CD8-positive, alpha-beta memory T cell (primary cell): Measurements from ENCODE around the gene SLC22A7. TPM values are rescaled to one million over a fixed set of nuclear protein-coding genes. Genes with fewer than 3 reads are reported as not detected.
A peak's percentile ranks its signal among the peaks of the same experiment; 100 is the strongest.

Source experiments
- CTCF ChIA-PET: fragments of 350-600 bp; sonication (Branson Sonifier 250); formaldehyde crosslinking; loops from one replicate; lab custom pipeline; 2021; ENCODE audit warnings: antibody characterized with exemption; lab: Charles Lee
- POLR2A ChIA-PET: fragments of 350-600 bp; sonication (Branson Sonifier 250); formaldehyde crosslinking; loops from one replicate; lab custom pipeline; 2021; ENCODE audit warnings: antibody characterized with exemption; lab: Charles Lee
- DNase-seq, 5 donors: peaks; one replicate each; pipeline versions ENCODE4 v3.0.0 to v3.0.0-alpha.2; 2020 to 2022; ENCODE audit warnings: mixed read lengths in 1 of 5
- H3K27ac ChIP-seq: one replicate; pipeline ENCODE4 v1.7.0; 2013; ENCODE audit warnings: low read depth, mild to moderate bottlenecking, low read length, moderate library complexity
- H3K27me3 ChIP-seq: 2 replicates; pipeline ENCODE4 v1.7.0; 2013; ENCODE audit warnings: low read length, mild to moderate bottlenecking; ENCODE audit not compliant: insufficient read depth, poor library complexity, severe bottlenecking
- H3K36me3 ChIP-seq: 2 replicates; pipeline ENCODE4 v1.7.0; 2013; ENCODE audit warnings: mild to moderate bottlenecking, low read length, moderate library complexity; ENCODE audit not compliant: insufficient read depth
- H3K4me1 ChIP-seq: 2 replicates; pipeline ENCODE4 v1.7.0; 2013; ENCODE audit warnings: mild to moderate bottlenecking, low read length, moderate library complexity; ENCODE audit not compliant: insufficient read depth
- H3K4me3 ChIP-seq: 2 replicates; pipeline ENCODE4 v1.7.0; 2013; ENCODE audit warnings: mild to moderate bottlenecking, low read length
- H3K9me3 ChIP-seq: 2 replicates; pipeline ENCODE4 v1.7.0; 2013; ENCODE audit warnings: mild to moderate bottlenecking, low read length
- H3K27ac Mint-ChIP-seq, 8 donors: one replicate each; pipeline ENCODE4 v1.8.0; 2020 to 2021; ENCODE audit warnings: mixed read lengths in 8 of 8, mild to moderate bottlenecking in 6 of 8, inconsistent platforms in 3 of 8, moderate library complexity in 3 of 8
- H3K27me3 Mint-ChIP-seq, 2 donors: one replicate each; pipeline ENCODE4 v1.8.0; 2020 to 2021; ENCODE audit warnings: mixed read lengths in 2 of 2, mild to moderate bottlenecking in 1 of 2, moderate library complexity in 1 of 2
- H3K36me3 Mint-ChIP-seq, 3 donors: one replicate each; pipeline ENCODE4 v1.8.0; 2020 to 2021; ENCODE audit warnings: mixed read lengths in 3 of 3, inconsistent platforms in 1 of 3, mild to moderate bottlenecking in 1 of 3
- H3K4me1 Mint-ChIP-seq, 3 donors: one replicate each; pipeline ENCODE4 v1.8.0; 2020 to 2021; ENCODE audit warnings: mixed read lengths in 3 of 3, inconsistent platforms in 1 of 3, mild to moderate bottlenecking in 1 of 3
- H3K4me3 Mint-ChIP-seq, 7 donors: one replicate each; pipeline ENCODE4 v1.8.0; 2020 to 2021; ENCODE audit warnings: mixed read lengths in 7 of 7, mild to moderate bottlenecking in 6 of 7, moderate library complexity in 4 of 7, inconsistent platforms in 2 of 7
- H3K9me3 Mint-ChIP-seq, 5 donors: one replicate each; pipeline ENCODE4 v1.8.0; 2020 to 2022; ENCODE audit warnings: mixed read lengths in 5 of 5, mild to moderate bottlenecking in 3 of 5, moderate library complexity in 2 of 5, inconsistent platforms in 1 of 5
- polyA plus RNA-seq: library from polyadenylated mRNA; unstranded; fragments of 300-500 nt; fragmentation: Illumina TruSeq; gene quantifications from one replicate; pipeline ENCODE4 v1.2.3, GENCODE V29; 2021
- total RNA-seq, 2 experiments: library from RNA; stranded (reverse); gene quantifications; one replicate each; pipeline ENCODE4 v1.2.3, GENCODE V29; 2021

Gene SLC22A7
- total and polyA plus RNA-seq, 3 experiments from 2014 or later = not detected

GRCh38 chr6:43262780-43263313 is 35.2 kb upstream of the SLC22A7 start:
- Histone ChIP-seq H3K27me3 (no peaks in the 10 kb centered on the region), H3K4me1 (no peaks in the 10 kb centered on the region), H3K9me3 (no peaks in the 10 kb centered on the region), H3K36me3 (no peaks in the 10 kb centered on the region), H3K4me3 (no peak overlapping the region), H3K27ac (no peak overlapping the region)
- H3K27me3 Mint-ChIP-seq = peaks cover 0 to 5% of the 10 kb centered on the region in 2 donors
- no peaks in the 10 kb centered on the region for H3K9me3 Mint-ChIP-seq
- H3K27ac Mint-ChIP-seq = peak overlapping the region in 1 of 8 donors; percentile 69
- ChIA-PET POLR2A (interaction anchor here (1.5 kb wide), 1 partner anchor 135 kb away, joined by 5 read pairs; no protein-coding TSS in a partner anchor), CTCF (interaction anchor here (0.9 to 2.6 kb wide), 7 partner anchors 38 to 245 kb away, joined by 3 to 18 read pairs (median 3); no protein-coding TSS in a partner anchor)
- peaks cover 0 to 3% (median 3%) of the 10 kb centered on the region in 3 donors for H3K4me1 Mint-ChIP-seq
- no peak overlapping the region for H3K4me3 Mint-ChIP-seq
- no peaks in the 10 kb centered on the region for H3K36me3 Mint-ChIP-seq
- peak in 1 of 5 donors; percentile 37 for DNase-seq

GRCh38 chr6:43263314-43264178 is 34.5 kb upstream of the SLC22A7 start:
- H3K4me3 Mint-ChIP-seq = no peak overlapping the region
- no peak overlapping the region for H3K27ac ChIP-seq
- no peaks in the 10 kb centered on the region for H3K27me3 ChIP-seq
- peak overlapping the region in 1 of 8 donors; percentile 15 for H3K27ac Mint-ChIP-seq
- no peak overlapping the region for H3K4me3 ChIP-seq
- no peaks in the 10 kb centered on the region for H3K36me3 ChIP-seq
- no peaks in the 10 kb centered on the region for H3K9me3 Mint-ChIP-seq
- no peaks in the 10 kb centered on the region for H3K36me3 Mint-ChIP-seq
- H3K9me3 ChIP-seq = no peaks in the 10 kb centered on the region
- peaks cover 0 to 3% (median 3%) of the 10 kb centered on the region in 3 donors for H3K4me1 Mint-ChIP-seq
- no peaks in the 10 kb centered on the region for H3K4me1 ChIP-seq
- DNase-seq = peak; percentile 52 to 81 (median 61)
- CTCF ChIA-PET = interaction anchor here (0.7 to 2.6 kb wide), 15 partner anchors 9 to 253 kb away, joined by 3 to 18 read pairs (median 3); partner anchors contain the start of genes DNPH1, POLR1C and YIPF3
- H3K27me3 Mint-ChIP-seq = peaks cover 0 to 4% of the 10 kb centered on the region in 2 donors
- POLR2A ChIA-PET = interaction anchor here (1.5 kb wide), 1 partner anchor 134 kb away, joined by 5 read pairs; no protein-coding TSS in a partner anchor

- Histone ChIP-seq H3K27me3 (no peaks in the 10 kb centered on the region), H3K9me3 (no peaks in the 10 kb centered on the region), H3K36me3 (no peaks in the 10 kb centered on the region), H3K27ac (no peak overlapping the region), H3K4me1 (peaks cover 5% of the 10 kb centered on the region), H3K4me3 (no peak overlapping the region)
- Mint-ChIP-seq H3K36me3 (no peaks in the 10 kb centered on the region), H3K27ac (peak overlapping the region in 1 of 8 donors; percentile 97), H3K4me1 (peaks cover 6 to 8% (median 7%) of the 10 kb centered on the region in 3 donors), H3K4me3 (no peak overlapping the region), H3K9me3 (no peaks in the 10 kb centered on the region), H3K27me3 (peaks cover 5 to 7% of the 10 kb centered on the region in 2 donors)
- ChIA-PET POLR2A (interaction anchor here (1.5 kb wide), 1 partner anchor 133 kb away, joined by 5 read pairs; no protein-coding TSS in a partner anchor), CTCF (interaction anchor here (0.7 to 1.5 kb wide), 10 partner anchors 9 to 252 kb away, joined by 3 to 4 read pairs (median 3); partner anchors contain the start of genes DNPH1, POLR1C and YIPF3)
- DNase-seq = no peak
Observed at GRCh38 chr6:43264599-43265145, 33.4 kb upstream of the SLC22A7 start.

GRCh38 chr6:43265564-43265963 is 32.5 kb upstream of the SLC22A7 start:
- DNase-seq = no peak
- peaks cover 10 to 11% of the 10 kb centered on the region in 2 donors for H3K27me3 Mint-ChIP-seq
- Histone ChIP-seq H3K27me3 (no peaks in the 10 kb centered on the region), H3K36me3 (no peaks in the 10 kb centered on the region), H3K4me1 (peaks cover 5% of the 10 kb centered on the region), H3K9me3 (no peaks in the 10 kb centered on the region), H3K27ac (no peak overlapping the region), H3K4me3 (no peak overlapping the region)
- no peaks in the 10 kb centered on the region for H3K9me3 Mint-ChIP-seq
- CTCF ChIA-PET = interaction anchor here (1.2 kb wide), 1 partner anchor 133 kb away, joined by 4 read pairs; no protein-coding TSS in a partner anchor
- H3K36me3 Mint-ChIP-seq = no peaks in the 10 kb centered on the region
- H3K27ac Mint-ChIP-seq = no peak overlapping the region
- peaks cover 7 to 11% (median 8%) of the 10 kb centered on the region in 3 donors for H3K4me1 Mint-ChIP-seq
- H3K4me3 Mint-ChIP-seq = no peak overlapping the region
- POLR2A ChIA-PET = no interaction called here

- Mint-ChIP-seq H3K9me3 (no peaks in the 10 kb centered on the region), H3K27ac (peak overlapping the region in 1 of 8 donors; percentile 29), H3K36me3 (no peaks in the 10 kb centered on the region), H3K4me3 (peak overlapping the region in 2 of 7 donors; percentile 23 to 46), H3K4me1 (peaks cover 7 to 11% (median 8%) of the 10 kb centered on the region in 3 donors), H3K27me3 (peaks cover 13 to 14% of the 10 kb centered on the region in 2 donors)
- Histone ChIP-seq H3K27ac (no peak overlapping the region), H3K4me3 (no peak overlapping the region), H3K36me3 (no peaks in the 10 kb centered on the region), H3K9me3 (no peaks in the 10 kb centered on the region), H3K4me1 (peaks cover 5% of the 10 kb centered on the region), H3K27me3 (no peaks in the 10 kb centered on the region)
- DNase-seq = no peak
- ChIA-PET CTCF (interaction anchor here (1.3 to 1.8 kb wide), 2 partner anchors 14 to 130 kb away, joined by 5 to 7 read pairs; no protein-coding TSS in a partner anchor), POLR2A (interaction anchor here (0.5 kb wide), 1 partner anchor 209 kb away, joined by 5 read pairs; no protein-coding TSS in a partner anchor)
Observed at GRCh38 chr6:43267619-43268354, 30.3 kb upstream of the SLC22A7 start.

- no peak overlapping the region for H3K4me3 ChIP-seq
- H3K4me1 Mint-ChIP-seq = peaks cover 7 to 11% (median 8%) of the 10 kb centered on the region in 3 donors
- POLR2A ChIA-PET = no interaction called here
Observed at GRCh38 chr6:43268355-43268700, 29.7 kb upstream of the SLC22A7 start.

GRCh38 chr6:43268782-43269272 is 29.2 kb upstream of the SLC22A7 start:
- Mint-ChIP-seq H3K27ac (no peak overlapping the region), H3K9me3 (no peaks in the 10 kb centered on the region), H3K4me3 (peak overlapping the region; percentile 65 to 78 (median 73)), H3K36me3 (no peaks in the 10 kb centered on the region), H3K4me1 (peaks cover 4 to 11% (median 7%) of the 10 kb centered on the region in 3 donors), H3K27me3 (peaks cover 14% of the 10 kb centered on the region in 2 donors)
- no peak overlapping the region for H3K27ac ChIP-seq
- DNase-seq = no peak
- H3K9me3 ChIP-seq = no peaks in the 10 kb centered on the region
- peaks cover 5% of the 10 kb centered on the region for H3K4me1 ChIP-seq
- ChIA-PET CTCF (interaction anchor here (1.3 to 1.8 kb wide), 2 partner anchors 13 to 129 kb away, joined by 5 to 7 read pairs; no protein-coding TSS in a partner anchor), POLR2A (interaction anchor here (0.6 kb wide), 1 partner anchor 23 kb away, joined by 3 read pairs; no protein-coding TSS in a partner anchor)
- no peaks in the 10 kb centered on the region for H3K36me3 ChIP-seq
- H3K4me3 ChIP-seq = peak overlapping the region; percentile 5
- H3K27me3 ChIP-seq = no peaks in the 10 kb centered on the region

More at GRCh38 chr6:43268355-43268700, 29.7 kb upstream of the SLC22A7 start:
- no peak overlapping the region for H3K27ac Mint-ChIP-seq
- no peaks in the 10 kb centered on the region for H3K36me3 ChIP-seq
- H3K27ac ChIP-seq = no peak overlapping the region
- no peaks in the 10 kb centered on the region for H3K9me3 Mint-ChIP-seq
- DNase-seq = no peak
- peaks cover 13 to 14% of the 10 kb centered on the region in 2 donors for H3K27me3 Mint-ChIP-seq
- no peaks in the 10 kb centered on the region for H3K27me3 ChIP-seq
- CTCF ChIA-PET = interaction anchor here (1.3 to 1.8 kb wide), 2 partner anchors 14 to 130 kb away, joined by 5 to 7 read pairs; no protein-coding TSS in a partner anchor
- H3K9me3 ChIP-seq = no peaks in the 10 kb centered on the region
- peak overlapping the region in 3 of 7 donors; percentile 12 to 65 (median 15) for H3K4me3 Mint-ChIP-seq
- peaks cover 5% of the 10 kb centered on the region for H3K4me1 ChIP-seq
- H3K36me3 Mint-ChIP-seq = no peaks in the 10 kb centered on the region
